GM19025 (cell line): ENCODE results near the gene PGAM2.

Experiments
- ATAC-seq: cut with Tn5 transposase; IDR thresholded peaks from one replicate; pipeline ENCODE4 v1.9.1; 2021; ENCODE audit warnings: mild to moderate bottlenecking, low read depth, moderate library complexity; ENCODE audit not compliant: unreplicated experiment

PGAM2 gene

DNA sequence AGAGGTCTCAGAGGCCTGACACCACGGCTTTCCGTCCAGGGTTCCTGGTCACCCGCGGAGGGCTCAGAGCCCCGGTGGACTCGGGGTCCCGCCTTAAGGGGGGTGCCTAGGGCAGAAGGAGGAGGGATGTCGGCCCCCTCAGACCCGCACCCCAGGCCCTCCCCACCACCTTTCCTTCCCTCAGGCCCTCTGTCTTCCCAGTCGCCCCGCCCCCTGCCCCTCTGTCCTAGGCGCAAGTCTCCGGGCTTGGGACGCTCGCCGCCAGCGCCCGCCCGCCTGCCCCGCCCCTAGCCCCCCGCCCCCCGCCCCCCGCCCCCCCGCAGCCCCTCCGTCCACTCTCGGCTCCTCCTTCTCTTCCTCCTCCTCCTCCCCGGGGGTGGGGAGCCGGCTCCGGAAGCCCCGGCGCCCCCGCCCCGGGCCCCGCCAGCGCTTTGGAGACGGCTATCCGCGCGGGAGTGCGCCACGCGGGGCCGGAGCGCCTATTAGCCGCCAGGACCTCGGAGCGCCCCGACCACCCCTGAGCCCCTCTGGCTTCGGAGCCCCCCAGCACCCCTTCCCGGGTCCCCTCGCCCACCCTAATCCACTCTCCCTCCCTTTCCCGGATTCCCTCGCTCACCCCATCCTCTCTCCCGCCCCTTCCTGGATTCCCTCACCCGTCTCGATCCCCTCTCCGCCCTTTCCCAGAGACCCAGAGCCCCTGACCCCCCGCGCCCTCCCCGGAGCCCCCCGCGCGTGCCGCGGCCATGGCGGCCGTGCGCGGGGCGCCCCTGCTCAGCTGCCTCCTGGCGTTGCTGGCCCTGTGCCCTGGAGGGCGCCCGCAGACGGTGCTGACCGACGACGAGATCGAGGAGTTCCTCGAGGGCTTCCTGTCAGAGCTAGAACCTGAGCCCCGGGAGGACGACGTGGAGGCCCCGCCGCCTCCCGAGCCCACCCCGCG is 38.8 kb upstream of the PGAM2 start, which contains the start of gene AEBP1:
AEBP1 (plus strand) TSS at position 423 of the 937 bp plus-strand sequence; CDS start at position 744, 321 bp downstream.
- ATAC-seq, result no peak

DNA sequence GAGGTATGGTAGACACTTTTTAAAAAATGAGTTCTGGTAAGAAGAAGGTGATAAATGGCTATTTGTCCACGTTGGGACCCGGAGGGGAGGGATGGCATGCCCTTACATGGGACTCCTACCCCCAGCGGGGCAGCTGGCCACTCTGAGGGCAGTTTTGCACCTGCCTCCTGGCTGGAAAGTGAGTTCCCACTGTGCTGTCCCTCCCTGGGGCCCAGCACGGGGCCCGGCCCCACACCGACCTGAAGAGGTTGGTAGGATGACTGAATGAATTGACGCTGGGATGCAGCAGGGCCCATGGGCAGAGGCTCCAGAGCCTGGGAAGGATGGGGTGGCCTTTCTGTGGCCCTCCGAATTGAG is 38.2 kb upstream of the PGAM2 start:
- no peak for ATAC-seq

DNA sequence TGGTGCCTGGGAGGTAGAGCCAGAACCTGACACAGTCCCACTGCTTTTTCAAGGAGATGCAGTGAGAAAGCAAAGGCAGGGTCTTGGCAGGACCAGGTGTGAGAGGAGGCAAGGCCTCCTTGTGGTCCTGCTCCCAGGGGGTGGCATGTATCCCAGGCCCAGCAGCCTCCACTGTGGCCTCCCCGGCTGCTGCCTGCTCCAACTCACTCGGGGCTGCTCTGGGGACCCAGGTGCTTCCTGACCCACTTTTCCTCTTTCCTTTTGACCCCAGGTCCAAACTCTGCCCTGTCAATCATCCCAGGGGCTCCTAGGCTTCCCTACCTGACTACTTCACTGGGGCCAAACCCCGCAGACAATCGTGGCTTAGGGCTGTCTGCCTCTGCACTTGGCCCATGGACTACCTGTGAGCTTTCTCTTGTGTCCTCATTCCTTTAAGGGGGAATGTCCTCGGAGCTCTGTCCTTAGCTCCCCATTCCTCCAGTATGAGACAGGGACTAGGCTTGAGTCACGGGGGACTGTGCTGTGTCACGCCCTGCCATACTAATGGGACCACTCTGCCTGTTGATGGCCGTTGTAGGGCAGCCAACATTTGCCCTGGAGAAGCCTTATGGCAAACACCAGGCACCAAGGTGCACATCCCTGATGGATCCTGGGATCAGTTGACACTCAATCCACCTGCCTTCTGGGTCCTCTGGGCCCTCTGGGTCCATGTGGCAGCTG is 37.6 kb upstream of the PGAM2 start:
- no peak for ATAC-seq

DNA sequence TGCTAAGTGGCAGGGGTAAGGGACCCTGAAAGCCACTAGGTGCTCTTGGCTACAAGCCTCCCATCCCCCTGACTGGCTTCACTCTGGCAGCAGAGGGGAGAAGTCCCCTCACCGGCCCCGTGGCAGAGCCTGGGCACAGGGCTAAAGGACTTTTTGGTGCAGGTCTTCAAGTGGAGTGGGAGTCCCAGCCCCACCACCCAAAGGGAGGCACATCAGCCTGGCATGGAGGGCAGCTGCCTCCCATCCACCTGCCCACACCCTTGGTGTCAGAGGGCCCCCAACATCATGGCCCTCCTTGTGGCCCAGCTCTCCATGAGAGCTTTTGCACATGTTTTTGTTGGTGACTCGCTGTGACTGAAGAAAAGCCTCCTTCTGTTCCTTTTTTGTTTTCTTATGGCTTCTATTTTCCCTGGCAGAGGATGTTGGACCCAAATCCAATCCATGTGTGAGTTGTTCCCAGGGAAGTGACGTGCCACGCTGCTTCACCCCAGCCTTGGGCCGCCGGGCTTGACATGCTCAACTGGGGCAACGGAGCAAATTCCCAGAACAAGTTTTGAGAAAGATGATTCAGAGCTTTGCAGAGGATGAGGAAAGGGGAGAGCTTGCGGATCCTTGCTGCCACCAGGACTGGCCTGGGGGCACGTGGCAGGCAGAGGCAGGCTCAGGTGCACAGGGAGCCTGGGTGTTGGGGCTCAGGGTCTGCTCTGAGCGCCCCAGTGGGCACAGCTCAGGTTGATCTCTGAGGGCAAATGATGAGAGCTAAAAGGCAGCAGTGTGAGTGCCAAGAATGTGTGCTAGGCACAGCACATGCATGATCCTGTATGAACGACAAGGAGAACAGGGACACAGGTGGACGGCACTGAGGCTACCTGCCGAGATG is 36.8 kb upstream of the PGAM2 start:
- ATAC-seq, result no peak

DNA sequence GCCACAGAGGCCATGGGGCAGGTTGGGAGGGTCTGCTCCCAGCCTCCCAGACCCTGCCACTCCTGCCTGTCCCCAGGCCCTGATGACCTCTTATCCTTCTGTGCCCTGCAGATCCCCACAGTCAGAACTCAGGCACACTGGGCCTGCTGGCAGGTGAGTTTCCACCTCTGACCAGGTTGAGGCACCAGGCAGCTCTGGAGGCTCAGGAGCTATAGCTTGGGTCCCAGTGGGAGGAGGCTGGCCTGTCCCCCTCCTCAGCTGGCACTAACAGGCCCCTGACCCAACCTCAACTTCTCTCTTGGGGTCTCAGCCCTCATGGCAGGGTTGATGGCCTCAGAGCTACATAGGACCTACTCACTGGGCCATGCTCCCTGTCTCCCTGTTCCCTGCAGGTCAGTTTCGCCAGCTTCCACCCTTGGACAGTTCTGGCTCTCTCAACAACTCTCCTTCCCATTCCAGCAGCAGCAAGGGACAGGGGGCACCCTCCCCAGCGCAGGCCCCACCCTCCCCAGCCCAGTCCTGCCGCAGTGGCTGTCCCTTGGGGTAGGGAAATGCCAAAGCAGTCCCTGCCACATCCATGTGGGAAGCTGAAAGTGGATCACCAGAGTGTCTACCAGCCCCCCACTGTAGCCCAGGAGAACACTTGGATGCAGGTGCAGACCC is 36.1 kb upstream of the PGAM2 start:
- ATAC-seq, result no peak

DNA sequence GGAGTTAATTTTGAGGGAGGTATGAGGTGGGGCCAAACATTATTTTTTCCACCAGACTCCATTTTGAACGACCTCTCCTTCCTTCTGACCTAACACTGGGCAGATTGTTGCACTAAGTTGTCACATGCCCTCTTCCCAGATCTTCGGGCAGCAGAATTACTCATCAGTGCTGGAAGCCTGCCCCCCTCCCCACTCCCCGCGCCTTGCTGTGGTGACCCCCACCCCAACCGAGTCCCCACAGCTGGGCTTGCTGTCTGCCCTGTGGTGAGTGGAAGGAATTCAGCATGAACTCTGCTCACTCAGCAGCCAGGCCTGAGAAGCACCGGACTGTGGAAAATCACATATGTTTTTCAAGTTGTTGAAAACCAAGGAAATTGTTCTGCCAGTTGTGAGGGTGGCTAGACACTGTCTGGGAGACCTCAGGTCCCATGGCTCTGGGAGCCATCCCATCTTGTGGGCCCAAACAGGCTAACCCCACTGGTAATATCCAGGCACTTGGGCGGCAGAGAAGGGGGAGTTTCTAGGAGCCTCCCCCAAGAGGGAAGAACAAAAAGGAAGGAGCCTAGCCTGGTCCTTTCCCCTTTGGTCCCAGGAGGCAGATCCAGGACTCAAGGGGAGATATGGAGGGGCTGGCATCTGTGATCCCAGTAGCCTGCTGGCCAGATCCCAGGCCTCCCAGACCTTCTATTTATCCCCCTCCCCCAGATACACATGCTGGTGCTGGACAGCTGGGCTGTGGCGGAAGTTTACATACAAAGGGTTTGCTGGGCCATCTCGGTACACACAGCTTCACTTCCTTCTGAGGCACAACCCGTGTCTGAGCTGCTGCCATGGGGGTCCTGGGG is 35.3 kb upstream of the PGAM2 start:
- ATAC-seq, result no peak

DNA sequence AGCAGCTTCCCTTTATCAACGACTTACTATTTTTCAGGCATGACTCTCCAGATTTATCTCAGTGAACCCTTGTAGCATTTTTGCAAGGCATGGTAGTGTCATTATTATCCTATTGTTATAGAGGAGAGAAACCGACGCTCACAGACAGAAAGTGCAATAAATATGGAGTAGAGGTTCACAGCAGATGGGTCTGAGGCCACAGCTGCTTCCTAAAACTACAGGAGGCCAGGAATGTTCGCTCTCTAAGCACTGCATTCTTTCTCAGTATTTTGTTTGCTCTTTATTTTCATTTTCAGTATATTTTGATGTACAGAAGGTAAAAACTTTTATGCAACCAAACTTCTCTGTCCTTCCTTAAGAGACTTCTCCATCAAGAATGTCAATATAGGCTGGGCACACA is 34.3 kb upstream of the PGAM2 start:
- ATAC-seq, result no peak

DNA sequence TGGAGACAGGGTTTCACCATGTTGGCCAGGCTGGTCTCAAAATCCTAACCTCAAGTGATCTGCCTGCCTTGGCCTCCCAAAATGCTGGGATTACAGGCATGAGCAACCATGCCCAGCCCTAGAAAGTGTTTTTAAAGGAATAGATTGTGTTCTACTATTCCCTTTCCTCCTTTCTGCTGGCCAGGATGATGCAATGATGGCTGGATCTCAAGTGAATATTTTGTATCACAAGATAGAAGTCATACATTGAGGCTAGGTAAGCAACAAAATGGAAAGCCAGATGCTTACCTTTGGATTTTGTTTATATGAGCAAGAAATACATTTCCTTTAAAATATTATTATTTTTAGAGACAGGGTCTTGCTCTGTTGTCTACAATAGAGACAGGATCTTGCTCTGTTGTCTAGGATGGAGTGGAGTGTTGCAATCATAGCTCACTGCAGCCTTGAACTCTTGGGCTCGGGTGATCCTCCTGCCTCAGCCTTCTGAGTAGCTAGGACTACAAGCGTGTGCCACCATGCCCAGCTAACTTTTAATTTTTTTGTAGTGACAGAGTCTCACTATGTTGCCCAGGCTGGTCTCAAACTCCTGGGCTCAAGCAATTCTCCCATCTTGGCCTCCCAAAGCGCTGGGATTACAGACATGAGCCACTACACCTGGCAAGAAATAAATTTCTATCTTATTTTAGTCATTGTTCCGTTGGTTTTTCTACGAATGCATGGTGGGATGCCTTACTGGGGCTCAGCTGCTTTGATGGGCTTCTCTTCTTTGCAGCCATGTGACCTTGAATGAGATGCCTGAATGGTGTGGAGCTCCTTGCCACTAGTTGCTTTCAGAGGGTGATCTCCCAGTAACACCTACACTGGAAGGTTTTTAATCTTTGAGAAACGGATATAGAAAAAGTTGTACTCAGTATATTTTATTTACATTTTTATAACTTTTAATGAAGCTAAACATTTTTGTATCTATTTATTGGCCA is 33.0 kb upstream of the PGAM2 start:
- ATAC-seq, result no peak

DNA sequence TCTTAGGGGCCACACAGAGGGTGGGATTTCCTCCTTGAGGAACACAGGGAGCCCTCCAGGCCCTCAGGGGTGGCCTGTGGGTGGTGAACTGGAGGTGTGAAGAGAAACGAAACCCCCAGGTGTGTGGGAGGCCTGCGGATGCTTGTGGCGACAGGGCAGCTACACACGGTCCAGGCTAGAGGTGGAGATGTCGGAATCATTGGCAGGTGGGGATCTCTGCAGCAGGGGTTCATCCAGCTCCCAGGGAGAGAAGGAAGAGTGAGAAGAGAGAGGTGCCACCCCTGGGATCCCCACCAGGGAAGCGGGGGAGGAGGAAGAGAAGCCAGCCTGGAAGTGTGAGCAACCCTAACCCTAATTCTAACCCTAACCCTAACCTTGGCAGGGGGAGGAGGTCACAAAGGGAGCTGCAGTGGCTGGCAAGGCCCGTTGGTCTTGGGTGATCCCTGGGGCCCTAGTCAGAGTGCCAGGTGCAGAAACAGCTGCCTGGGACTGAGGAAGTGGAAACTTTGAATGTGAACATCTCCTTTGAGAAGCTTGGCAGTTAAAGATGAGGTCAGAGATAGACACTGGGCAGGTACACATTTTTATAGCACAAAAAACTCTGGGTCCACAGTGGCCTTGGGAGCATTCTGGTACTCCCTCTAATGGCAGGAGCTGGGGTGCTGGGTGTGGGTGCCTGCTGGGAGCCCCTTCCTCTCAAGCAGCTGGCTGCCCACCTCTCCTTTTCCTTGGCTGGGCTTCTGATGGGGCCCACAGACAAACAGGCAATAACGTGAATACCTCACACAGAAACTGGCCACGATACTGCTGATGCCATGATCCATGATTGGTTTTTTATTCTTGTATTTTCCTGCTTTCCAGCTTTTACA is 31.9 kb upstream of the PGAM2 start:
- no peak for ATAC-seq

DNA sequence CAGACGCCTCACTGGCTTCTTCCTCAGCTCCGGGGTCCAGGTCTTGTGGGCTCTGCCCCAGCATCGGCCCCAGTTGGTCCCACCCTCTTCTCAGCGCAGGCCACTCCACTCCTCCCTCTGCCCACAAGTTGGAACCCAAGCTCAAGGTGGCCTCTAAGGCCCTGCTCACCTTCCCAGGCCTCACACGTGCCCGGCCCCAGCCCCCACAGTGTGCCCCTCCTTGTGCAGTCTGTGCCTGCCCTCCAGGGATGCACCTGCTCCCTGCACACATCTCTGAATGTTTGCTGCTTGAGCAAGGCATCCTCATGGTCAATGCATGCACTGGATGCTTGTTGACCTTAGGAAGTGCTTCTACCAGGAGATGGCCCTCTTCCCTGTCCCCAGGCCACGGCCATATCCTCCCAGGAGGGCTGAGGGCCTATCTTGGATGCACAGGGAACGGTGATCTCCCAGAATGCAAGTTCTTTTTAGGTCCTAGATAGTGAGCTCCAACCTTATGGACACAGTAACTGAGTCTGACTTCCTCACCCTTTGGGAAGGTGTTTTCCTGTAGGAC is 31.0 kb upstream of the PGAM2 start:
- no peak for ATAC-seq

DNA sequence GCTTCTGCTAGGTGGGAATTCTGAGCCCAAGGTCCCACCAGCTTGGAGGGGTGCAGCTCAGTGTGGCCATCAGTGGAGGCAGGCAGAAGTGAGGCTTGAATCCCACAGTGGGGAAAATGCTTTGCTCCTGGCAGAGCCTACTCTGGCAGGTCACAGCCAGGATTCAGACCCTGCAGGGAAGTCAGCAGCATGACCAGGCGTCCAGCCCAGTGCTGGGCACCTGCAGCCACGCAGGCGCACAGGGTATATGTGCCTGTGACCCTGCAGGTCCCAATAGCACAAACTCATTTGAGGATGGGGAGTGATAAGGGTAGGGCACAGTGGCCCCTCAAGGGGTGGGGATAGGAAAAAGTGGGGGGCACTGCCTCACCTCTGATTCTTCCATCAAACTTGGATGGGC is 30.4 kb upstream of the PGAM2 start:
- ATAC-seq, result no peak

DNA sequence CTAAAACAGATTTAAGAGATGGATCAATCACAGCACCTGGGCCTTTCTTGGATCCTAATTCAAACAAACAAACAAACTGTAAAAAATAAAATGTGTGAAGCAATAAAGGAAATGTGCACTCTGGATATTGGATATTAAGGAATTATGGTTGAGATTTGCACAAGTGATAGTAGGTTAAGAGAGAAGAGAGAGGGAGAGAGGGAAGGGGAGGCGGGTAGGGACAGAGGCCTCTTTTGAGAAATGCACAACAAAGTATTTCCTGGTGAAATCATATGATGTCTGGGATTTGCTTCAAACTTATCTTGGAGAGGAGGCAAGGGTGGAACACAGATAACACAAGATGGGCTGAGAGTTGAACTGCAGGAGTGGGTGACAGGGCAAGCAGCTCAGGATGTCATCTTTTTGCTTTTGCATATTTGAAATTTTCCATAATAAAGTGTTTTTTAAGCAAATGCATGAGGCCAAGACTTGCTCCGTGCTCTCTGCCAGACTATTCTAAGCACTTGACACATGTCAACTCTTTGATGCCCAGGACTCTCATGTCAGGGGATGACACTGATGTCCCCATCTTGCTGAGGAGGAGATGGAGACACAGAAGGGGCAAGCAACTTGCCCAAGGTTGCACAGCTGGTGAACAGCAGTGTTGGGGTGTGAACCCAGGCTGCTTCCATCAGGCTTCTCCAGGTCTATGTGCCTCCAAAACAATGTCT is 29.7 kb upstream of the PGAM2 start:
- ATAC-seq, result no peak

DNA sequence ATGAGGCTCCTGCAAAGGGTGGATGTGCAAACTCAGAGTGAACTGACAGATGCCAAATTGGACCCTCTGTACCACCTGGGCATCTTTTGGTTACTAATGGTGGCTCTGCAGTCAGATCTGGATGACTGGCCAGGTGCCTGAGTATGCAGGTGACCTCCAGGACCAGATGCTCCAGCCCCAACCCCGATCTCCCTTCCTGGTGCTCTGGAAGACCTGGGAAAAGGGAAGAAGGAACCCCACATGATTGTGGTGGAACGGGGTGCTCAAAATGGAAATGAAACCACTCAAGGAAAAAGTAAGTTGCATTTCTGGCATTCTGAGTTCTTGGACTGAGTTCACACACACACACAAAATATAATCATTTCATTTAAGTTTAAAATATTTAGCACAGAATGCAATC is 29.0 kb upstream of the PGAM2 start:
- ATAC-seq, result no peak

DNA sequence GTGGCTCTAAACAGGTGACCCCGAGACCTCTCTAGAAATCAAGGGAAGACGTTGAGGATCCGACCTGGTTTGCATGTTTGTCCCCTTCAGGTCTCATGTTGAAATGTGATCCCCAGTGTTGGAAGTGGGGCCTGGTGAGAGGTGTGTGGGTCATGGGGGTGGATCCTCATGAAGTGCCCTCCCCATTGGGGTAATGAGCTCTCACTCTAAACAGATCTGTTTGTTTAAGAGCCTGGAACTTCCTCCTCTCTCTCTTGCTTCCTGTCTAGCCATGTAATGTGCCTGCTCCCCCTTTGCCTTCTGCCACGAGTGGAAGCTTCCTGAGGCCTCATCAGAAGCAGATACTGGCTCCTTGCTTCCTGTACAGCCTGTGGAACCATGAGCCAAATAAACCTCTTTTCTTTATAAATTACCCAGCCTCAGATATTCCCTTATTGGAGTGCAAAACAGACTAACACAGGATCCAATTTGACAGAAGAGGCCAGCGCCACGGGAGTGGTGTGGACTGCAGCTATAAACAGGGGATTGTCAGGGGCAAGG is 27.8 kb upstream of the PGAM2 start:
- no peak for ATAC-seq

DNA sequence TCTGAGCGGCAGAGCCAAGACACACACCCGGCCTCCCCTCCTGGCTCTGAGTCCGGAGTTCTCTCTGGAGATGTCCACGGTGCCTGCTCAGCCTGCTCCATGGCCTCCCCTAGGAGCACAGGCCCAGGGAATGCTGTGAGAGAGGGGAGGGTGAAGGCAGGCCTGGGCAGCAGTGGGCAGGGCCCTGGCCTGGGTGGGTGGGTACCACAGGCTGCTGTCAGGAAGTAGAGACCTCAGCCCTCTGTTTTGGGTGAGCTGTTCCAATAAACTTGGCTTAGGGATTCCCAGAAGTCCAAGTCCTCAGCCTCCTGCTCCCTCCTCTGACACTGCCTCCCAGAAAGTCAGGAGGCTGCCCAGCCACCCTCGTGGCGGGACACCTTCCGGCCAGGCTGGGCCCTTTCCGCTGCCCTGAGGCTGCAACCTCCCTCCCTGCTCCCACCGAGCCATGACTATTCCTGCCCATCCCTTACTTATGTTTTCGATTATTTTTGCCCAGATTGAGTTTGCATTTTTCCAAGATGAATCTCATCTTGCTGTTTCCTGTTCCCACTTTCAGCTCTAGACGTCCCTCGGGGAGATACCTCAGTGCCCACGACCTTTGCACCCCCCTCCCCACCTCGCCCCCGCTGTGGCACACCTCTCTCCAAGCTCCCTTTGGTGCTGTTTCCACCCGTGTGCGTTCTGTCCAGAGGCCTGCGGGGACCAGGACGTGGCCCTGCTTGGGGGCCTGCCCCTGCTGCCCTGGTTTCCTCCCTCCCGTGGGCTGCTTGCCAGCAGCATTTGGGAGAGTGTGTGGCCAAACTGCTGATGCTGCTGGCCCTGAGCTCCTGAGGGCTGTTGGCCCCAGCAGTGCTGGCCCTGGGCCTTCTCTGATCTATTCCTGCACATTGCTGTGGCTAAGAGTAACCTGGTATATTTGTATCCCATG is 22.8 kb upstream of the PGAM2 start:
- ATAC-seq, result no peak
